Smooth muscle cell of the brain vasculature (primary cell): Measurements from ENCODE around the gene ERGIC1.
"Not testable (repeated sequence)": the region's sequence is repeated elsewhere in the genome, so short reads cannot be mapped to it uniquely, and the experiment has no call there.

Experiments
- DNase-seq: peaks from one replicate; pipeline ENCODE4 v3.0.0-alpha.2; 2012; ENCODE audit warnings: low read depth, low spot score

ERGIC1 gene

DNA sequence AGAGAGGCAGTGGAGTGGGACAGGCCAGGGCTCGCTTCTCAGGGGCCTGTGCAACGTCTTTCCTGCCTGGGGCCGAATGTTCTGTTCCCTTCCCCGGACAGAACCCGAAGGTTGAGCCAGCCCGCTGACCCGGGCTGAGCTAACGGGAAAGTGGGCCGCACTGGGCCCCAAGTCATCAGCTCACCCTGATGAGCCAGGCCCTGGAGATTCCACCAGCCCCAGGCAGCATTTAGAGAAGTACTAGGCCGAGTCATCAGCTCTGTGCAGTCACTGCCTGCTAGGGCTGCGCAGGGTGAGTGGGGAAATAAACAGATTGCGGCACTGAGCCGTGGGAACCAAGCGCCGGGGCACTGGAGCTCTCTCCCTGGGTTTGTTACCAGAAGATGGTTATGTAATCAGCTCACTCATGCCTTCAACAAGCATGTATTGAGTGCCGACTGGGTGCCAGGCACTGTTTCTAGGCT lies 33.9 kb upstream of the ERGIC1 start:
- DNase-seq = no peak

DNA sequence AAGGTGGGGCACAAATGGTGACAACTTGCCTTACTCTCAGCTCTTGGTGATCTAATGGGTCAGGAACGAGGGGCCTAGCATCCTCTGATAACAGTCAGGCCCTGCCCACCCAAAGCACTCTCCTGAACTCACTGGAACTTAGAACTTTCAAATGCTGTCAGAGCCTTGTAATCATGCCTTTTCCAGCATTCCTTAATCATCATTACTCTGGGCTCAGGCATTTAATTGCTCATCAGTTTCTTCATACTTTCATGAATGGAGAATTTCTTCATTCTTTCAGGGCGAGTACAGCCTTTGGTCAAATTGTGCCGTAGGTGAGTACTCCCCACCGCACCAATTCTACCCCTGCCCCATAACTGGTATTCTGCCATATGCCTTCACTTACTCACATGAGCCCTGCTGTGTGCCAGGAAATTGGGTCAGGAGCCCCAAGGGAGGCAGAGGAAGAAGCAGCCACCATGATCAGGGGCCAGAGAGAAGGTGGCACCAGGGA lies 32.8 kb upstream of the ERGIC1 start:
- no peak for DNase-seq

DNA sequence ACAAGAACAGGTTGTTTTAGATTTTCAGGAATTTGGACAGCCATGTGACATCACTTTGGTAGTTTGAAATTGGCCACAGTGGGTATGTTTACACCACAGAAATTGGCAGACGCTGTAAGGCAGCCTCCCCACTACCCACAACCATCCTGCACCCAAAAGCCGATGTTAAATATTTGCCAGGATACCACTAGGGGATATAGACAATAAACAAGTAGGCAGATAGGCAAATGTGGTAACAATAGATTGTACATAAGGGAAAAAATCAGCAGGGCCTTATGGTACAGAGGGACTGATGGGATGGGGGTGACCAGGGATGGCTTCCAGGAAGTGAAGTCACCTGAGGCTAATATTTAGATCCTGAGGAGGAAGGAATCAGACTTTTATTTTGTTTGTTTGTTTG lies 31.9 kb upstream of the ERGIC1 start:
- DNase-seq = no peak

DNA sequence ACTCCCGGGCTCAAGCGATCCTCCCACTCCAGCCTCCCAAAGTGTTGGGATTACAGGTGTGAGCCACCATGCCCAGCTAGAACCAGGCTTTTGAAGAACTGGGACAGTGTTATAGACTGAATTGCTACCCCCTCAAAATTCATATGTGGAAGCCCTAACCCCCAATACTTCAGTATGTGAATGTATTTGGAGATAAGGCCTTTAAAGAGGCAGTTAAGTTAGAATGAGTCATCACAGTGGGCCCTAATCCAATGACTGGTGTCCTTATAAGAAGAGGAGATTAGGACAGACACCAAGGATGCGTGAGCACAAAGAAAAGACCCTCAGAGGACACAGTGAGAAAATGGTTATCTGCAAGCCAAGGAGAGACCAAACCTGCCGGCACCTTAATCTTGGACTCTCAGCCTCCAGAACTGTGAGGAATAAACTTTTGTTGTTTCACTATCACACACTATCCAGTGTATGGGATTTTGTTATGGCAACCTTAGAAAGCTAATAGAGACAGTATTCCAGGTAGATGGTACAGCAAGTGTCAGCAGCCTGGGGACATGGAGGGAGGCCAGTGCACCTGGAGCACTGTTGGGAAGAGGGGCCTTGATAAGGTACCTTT lies 31.4 kb upstream of the ERGIC1 start:
- no peak for DNase-seq

DNA sequence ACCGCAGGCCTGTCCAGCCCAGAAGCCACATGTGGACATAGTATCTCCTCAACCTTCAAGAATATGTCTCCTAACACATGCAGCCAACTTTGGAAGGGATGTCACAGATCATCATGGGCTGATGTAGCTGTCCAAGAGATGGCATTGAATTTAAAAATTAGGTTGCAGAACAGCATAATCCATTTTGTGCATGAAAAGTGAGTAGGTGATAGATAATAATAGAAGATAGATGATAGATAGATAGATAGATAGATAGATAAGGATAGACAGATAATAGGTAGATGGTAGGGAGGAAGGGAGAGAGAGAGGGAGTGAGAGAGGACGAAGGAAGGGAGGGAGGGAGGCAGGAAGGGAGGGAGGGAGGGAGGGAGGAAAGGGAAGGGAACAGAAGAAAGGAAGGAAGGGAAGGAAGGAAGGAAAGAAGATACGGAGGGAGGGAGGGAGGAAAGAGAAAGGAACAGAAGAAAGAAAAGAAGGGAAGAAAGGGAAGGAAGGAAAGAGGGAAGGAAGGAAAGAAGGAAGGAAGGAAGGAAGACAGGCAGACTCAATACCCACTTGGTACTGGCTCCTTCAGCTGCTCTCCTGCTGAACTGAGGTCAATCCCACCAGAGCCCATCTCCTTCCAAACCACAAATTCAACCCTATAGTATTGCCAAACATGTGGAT lies 28.9 kb upstream of the ERGIC1 start:
- DNase-seq = no peak

DNA sequence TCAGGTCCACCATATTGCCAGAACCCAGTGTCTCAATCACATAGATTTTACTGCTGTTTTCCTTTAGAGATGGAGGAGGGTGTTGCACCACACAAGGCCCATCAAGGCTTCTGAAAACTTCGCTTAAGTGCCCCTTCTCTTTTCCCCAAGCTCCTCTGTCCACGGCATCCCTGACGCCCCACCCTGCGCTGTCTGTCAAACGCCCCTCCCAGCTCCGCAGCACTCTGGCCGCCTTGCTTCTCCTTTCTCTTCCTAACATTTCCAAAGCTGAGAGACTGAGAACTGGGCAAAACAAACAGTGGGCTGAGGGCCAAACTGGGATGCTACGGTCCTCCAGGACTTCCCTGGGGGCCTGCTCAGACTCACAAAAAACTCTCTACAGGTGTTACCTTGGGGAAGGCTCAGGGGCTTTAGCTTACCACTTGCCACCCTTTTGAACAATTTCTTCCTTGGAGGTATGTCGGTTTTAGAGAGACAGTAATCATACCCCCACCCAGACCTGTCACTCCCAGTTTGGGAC lies 28.3 kb upstream of the ERGIC1 start:
- DNase-seq = no peak

DNA sequence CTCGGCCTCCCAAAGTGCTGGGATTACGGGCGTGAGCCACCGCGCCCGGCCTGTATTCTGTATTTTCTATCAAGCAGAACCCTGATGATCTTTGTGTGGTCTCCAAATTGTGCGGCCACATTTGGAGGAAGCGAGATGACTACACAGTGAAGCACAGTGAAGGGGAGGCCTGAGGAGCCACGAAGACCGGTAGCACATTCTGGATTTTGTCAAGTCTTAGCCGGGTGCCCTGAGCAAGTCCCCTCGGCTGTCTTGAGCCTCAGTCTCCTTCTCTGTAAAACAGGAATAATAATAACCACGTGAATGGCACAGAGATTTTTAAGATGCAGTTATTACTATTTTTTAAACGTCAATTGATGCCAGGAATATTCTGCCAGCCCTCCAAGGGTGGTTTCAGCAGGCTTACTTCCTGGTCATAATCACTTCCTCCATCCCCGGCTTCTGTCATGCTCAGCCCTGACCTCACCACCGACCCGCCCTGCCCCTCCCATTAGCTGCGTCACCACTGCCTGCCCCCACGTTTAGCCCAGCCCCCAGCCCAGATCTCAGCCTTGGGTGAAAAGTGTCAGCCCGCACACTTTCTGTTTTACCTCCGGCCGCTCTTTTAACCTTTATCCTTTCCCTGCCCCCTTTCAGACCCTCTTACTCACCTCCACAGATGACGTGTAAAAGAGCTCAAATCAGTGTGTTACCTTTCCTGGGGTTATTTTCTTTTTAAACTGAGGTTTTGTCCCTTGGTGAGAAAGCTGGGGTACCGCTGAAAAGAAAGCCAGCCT lies 27.0 kb upstream of the ERGIC1 start:
- DNase-seq = no peak

DNA sequence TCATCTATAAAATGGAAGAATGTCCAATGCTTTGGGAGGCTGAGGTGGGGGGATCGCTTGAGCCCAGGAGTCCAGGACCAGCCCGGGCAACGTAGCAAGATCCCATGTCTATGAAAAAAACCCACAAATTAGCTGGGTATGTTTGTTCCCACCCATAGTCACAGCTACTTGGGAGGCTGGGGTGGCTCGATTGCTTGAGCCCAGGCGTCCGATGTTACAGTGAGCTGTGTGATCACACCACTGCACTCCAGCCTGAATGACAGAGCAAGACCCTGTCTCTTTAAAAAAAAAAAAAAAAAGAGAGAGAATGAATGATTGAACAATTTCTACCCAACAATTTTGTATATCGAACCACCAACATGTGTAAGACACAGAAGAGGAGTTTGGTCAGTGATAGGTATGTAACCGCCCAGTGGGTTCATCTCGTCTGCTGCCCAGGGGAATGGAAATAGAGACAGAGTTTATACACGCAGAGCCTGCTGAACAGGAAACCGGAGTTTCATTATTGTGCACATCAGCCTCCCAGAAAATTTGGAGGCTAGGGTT lies 26.2 kb upstream of the ERGIC1 start:
- no peak for DNase-seq

DNA sequence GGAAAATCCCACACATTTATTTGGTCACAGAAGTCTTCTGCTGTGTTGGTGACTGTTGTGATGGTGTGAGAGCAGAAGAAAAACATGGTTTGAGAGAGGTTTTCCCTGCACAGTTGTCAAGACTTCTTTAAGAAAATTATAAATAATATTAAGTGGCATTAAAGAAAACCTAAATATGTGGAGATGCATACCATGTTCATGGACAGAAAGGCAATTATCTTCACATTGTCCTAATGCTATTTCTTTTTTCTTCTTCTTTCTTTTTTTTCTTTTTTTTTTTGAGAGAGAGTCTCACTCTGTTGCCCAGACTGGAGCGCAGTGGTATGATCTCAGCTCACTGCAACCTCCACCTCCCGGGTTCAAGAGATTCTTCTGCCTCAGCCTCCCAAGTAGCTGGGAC lies 24.3 kb upstream of the ERGIC1 start:
- no peak for DNase-seq

DNA sequence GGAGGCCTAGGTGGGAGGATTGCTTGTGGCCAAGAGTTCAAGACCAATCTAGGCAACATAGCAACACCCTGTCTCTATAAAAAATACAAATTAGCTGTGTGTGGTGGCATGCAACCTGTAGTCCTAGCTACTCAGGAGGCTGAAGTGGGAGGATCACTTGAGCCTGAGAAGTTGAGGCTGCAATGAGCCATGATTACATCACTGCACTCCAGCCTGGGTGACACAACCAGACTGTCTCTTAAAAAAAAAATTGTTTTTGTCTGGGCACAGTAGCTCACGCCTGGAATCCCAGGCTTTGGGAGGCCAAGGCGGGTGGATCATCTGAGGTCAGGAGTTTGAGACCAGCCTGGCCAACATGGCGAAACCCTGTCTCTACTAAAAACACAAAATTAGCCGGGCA lies 23.1 kb upstream of the ERGIC1 start:
- not testable (repeated sequence) for DNase-seq

DNA sequence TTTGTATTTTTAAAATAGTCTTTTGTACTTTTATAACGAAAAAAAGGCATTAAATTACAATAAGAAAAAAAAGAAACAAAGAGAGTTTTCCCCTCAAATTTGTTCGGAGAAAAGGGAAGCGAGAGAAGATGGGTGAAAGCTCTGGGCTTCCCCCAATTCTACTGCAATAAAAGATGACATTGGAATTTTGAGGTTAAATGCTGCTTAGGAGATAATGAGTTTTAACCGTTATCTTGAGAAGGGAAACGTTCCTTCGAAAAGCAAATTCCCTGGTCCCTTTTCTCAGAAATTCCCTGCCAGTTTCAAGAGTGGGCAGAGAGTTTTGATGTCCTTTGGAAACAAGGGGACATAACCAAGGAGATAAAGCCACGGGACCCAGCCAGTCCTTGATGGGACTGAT lies 18.4 kb upstream of the ERGIC1 start:
- no peak for DNase-seq

DNA sequence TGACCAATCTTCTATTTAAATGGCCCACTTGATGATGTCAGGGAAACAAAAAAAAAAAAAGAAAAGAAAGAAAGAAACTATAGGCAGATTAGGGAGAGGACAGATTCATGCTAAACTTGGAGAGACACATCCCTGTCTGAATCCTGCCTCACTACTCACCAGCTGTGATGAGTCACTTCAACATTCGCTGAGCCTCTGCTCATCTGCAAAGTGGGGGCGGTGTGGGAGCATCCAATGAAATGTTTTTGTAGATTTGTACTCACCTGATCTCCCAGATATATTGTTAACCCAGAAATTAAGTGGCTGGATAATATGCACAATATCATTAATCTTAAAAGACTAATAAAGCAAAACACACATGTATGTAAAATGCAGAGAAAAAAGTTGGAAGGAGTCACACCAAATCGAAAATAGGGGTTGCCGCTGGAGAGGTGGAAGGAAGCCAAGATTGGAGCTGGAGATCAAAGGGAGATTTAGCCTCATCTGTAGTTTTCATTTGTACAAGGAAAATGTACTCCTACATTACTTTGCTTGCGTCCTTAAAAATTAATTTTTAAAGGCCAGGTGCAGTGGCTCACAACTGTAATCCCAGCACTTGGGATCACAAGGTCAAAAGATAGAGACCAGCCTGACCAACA lies 17.0 kb upstream of the ERGIC1 start:
- DNase-seq = no peak

DNA sequence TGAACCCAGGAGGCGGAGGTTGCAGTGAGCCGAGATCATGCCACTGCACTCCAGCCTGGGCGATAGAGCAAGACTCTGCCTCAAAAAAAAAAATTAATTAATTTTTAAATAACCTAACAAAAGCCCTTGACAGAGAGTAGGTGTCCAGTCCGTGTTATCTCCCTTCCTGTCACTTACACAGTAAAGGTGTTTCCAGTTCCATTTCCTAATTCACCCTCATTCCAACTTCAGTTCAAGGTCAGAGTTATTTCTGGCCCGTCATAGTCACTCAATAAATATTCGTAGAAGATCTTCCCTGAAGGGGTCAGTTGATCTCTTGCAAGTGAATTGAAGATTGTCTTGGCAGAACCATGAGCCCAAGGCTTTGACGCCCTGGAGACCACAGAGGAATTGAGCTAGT lies 16.4 kb upstream of the ERGIC1 start:
- no peak for DNase-seq

DNA sequence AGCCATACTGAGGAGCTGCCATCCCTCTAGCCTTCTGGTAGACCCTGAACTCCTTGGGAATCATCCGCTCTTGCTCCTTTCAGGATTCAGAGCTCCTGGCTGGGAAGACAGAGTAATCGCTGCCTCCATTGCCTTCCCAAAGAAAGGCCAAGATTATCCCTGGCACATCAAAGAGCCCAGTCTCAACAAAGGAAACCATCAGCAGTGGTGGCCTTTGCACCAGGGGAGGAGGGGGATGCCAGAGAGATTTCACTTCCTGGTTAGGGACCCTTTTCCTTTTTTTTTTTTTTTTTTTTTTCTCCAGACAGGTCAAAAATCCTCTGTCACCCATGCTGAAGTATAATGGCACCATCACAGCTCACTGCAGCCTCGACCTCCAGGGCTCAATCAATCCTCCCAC lies 16.0 kb upstream of the ERGIC1 start:
- DNase-seq = no peak

DNA sequence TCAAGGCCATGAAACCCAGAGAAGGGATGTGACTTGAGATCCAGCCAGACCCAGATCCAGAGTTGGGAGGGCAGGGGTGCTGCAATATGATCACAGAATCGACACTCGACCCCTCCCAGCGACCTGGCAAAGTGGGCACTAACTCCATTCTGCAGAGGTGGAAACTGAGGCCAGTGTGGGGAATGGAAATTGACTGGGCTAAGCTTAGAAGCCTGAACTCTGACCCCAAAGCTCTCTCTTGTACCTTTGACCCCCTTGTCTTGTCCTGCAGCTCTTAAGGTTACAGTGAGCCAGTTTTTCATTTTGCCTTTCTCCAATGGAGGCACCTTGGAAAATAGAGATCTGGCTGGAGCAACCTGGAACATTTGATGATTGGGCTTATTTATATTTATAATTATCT lies 14.5 kb upstream of the ERGIC1 start:
- DNase-seq = no peak

DNA sequence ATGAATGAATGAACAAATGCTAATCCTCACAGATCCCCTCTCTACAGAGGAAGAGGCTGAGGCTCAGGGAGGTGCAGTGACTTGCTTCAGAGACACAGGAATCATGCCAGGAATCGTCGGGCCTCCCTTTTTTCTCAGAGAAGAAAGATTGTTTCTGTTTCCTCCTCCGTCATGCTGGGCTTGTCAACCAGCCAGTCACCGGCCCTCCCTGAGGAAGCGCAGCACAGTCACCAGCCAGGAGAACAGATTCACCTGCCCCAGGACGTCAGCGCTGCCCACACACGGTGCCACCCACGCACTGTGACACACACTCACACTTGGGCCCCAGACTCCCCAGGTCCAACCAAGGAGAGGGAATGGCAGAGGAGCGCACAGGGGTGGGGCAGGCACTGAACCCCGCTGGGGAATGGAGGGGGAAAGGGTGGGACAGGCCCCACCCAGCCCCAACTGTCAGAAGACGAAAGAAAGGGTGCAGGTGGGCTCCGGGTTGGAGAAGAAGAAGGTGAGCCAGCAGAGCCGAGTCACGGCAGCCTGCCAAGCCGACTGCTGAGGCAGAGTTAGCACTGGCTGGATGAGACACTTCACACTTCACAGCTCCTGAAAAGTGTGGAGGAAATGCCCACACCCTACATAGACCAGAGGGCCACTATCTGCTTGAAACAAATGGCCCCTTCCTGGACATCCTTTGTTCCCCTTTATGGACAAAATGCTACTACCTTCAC lies 13.8 kb upstream of the ERGIC1 start:
- no peak for DNase-seq

DNA sequence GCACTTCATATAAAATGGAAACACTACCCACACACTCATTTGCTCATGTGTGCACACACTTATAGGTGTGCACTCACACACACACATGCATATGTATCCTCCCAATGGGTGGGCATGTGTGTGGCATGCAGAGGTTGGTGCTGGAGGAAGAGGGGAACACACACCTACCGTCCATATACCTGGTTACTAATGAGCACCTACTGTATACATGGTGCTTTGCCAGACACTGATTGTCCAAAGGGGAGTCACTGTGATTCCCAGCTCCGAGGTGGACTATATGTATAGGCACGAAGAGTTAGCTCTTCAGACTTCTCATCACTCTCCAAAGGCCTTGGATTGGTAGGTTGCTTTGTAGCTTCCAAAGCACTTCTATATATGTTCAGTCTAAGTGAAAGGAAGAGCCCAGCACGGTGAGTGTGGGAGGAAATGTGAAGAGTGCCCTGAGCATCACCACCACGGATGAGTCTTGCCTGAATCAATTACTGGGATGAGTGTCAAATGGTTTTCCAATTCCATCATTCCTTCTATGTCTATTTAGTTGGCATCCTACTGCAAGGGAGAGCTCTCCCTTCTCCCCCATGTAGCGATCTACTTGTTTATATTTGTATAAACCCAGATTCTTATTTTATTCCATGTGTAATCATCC lies 12.6 kb upstream of the ERGIC1 start:
- DNase-seq = no peak

DNA sequence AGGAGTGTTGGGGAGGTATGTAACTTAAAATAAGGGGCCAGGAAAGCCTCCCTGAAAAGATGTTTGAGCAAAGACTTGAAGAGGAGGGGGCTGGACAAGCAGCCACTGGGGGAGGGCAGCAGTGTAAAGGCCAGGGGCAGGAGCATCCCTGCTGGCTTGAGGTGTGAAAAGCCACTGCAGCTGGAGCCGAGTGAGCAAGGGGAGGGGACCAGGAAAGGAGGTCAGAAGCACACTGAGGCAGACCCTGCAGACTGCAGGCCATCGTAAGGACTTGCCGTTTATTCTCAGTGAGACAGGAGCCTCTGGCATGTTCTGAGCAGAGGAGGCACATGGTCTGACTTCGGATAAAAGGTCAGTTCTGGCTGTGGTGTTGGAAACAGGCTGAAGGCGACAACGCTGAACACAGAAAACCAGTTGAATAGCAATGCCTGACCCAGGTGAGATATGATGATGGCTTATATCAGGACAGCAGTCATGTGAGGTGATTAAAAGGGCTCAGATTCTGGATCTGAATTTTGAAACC lies 10.2 kb upstream of the ERGIC1 start:
- DNase-seq = no peak

DNA sequence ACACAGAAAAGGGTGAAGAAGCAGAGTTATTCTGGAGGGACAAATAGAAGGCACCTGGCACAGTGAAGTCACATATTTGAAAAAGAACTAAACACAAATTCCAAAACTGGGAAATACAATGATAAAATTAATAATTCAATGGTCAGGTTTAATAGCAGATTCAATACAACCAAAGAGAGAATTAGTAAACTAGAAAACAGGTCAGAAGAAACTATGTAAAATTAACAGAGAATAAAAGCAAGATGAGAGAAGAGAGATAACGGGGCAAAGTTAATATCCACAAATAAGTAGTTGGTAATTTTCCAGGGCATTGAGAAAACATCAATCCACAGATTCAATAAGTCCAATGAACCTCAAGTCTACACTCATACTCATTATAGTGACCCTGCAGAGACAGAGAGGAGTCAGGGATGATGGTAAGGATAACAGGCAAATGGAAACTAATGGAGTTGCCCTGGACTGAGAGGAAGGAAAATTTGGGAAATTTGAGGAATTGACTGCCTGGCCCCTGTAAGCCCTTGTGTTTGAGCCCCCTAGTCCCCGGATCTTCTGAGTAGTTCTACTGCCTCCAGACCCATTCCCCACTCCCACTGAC lies 8.3 kb upstream of the ERGIC1 start:
- DNase-seq = no peak

DNA sequence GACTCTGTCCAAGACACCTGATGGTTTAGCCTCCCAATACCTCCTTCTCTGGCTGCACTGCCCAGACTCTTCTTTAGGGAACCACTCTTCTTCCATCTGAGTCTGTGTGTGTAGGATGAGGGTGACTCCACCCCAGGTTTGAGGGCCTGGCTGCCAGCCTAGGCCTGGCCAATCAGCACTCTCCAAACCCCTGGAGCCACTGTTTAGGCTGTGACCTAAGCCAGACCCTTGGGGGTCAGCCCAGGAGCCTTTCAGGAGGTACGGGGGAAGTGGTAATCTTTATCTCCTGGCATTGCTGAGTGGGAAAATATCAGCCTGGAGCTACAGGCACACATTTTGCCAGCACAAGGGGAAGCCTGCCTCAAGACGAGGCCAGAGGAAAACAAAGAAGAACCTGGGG lies 6.2 kb upstream of the ERGIC1 start:
- no peak for DNase-seq
